Thymus (tissue), 11 donors: ENCODE measurements around the gene SNRNP35. TPM values are rescaled to one million over a fixed set of nuclear protein-coding genes. Genes with fewer than 3 reads are reported as not detected.
A peak's percentile ranks its signal among the peaks of the same experiment; 100 is the strongest.
"Not testable (repeated sequence)": the region's sequence is repeated elsewhere in the genome, so short reads cannot be mapped to it uniquely, and the experiment has no call there.

Experiments
- DNase-seq, 9 donors: peaks; one replicate each; pipeline ENCODE4 v3.0.0-alpha.2; 2013; ENCODE audit warnings: low spot score in 9 of 9, low read depth in 6 of 9, missing footprints in 1 of 9
- H3K27ac ChIP-seq, 2 donors: one replicate each; pipeline ENCODE4 v1.5.1; 2013; ENCODE audit warnings: control low read depth in 1 of 2, low read depth in 1 of 2, low read length in 1 of 2, mild to moderate bottlenecking in 1 of 2, moderate library complexity in 1 of 2
- H3K27me3 ChIP-seq, 2 donors: one replicate each; pipeline ENCODE4 v1.5.1; 2013; ENCODE audit warnings: low read length in 1 of 2; ENCODE audit not compliant: control insufficient read depth in 2 of 2, insufficient read depth in 1 of 2
- H3K36me3 ChIP-seq, 2 donors: one replicate each; pipeline ENCODE4 v1.5.1; 2013; ENCODE audit warnings: low read length in 1 of 2, mild to moderate bottlenecking in 1 of 2, moderate library complexity in 1 of 2; ENCODE audit not compliant: control insufficient read depth in 2 of 2, insufficient read depth in 2 of 2
- H3K4me1 ChIP-seq, 2 donors: one replicate each; pipeline ENCODE4 v1.5.1; 2013; ENCODE audit warnings: low read length in 2 of 2; ENCODE audit not compliant: control insufficient read depth in 2 of 2, insufficient read depth in 2 of 2
- H3K4me3 ChIP-seq, 2 donors: one replicate each; pipeline ENCODE4 v1.5.1; 2013; ENCODE audit warnings: low read length in 2 of 2, control low read depth in 1 of 2, mild to moderate bottlenecking in 1 of 2
- H3K9me3 ChIP-seq, 2 donors: one replicate each; pipeline ENCODE4 v1.5.1; 2013; ENCODE audit warnings: low read length in 1 of 2, mild to moderate bottlenecking in 1 of 2; ENCODE audit not compliant: control insufficient read depth in 2 of 2, insufficient read depth in 1 of 2
- WGBS: extraction: QIAGEN DNeasy Blood & Tissue Kit; methylation state at CpG from one replicate; pipeline ENCODE4 v1.1.7; 2013; 5-methylcytosine and 5-hydroxymethylcytosine counted together
- polyA plus RNA-seq: library from polyadenylated mRNA; stranded (reverse); fragments of 200-250 nt; gene quantifications from one replicate; pipeline ENCODE4 v1.2.3, GENCODE V29; 2013
- total RNA-seq: library from RNA; stranded (reverse); fragments of 120-200 nt; gene quantifications from one replicate; pipeline ENCODE4 v1.2.4, GENCODE V29; 2013
- donor health status: healthy.

The SNRNP35 gene
- total and polyA plus RNA-seq, 2 donors = 23.1 to 53.9 TPM

DNA sequence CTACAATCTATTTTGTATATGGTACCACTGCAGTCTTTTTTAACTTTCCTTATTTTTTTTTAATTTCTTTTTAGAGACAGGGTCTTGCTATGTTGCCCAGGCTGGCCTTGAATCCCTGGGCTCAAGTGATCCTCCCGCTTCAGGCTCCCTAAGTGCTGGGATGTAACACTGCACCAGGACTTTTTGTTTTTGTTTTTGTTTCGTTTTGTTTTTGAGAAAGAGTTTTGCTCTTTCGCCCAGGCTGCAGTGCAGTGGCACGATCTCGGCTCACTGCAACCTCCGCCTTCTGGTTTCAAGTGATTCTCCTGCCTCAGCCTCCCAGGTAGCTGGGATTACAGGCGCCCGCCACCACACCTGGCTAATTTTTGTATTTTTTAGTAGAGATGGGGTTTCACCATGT lies 28.8 kb upstream of the SNRNP35 start:
- not testable (repeated sequence) for H3K9me3 ChIP-seq, H3K27me3 ChIP-seq, DNase-seq, H3K27ac ChIP-seq, H3K4me3 ChIP-seq
- WGBS = 97% methylated on average over 8 of the region's 8 CpGs
- H3K36me3 ChIP-seq = peaks cover 13 to 17% of the 10 kb centered on the region in 2 donors
- peaks cover 9 to 21% of the 10 kb centered on the region in 2 donors for H3K4me1 ChIP-seq

DNA sequence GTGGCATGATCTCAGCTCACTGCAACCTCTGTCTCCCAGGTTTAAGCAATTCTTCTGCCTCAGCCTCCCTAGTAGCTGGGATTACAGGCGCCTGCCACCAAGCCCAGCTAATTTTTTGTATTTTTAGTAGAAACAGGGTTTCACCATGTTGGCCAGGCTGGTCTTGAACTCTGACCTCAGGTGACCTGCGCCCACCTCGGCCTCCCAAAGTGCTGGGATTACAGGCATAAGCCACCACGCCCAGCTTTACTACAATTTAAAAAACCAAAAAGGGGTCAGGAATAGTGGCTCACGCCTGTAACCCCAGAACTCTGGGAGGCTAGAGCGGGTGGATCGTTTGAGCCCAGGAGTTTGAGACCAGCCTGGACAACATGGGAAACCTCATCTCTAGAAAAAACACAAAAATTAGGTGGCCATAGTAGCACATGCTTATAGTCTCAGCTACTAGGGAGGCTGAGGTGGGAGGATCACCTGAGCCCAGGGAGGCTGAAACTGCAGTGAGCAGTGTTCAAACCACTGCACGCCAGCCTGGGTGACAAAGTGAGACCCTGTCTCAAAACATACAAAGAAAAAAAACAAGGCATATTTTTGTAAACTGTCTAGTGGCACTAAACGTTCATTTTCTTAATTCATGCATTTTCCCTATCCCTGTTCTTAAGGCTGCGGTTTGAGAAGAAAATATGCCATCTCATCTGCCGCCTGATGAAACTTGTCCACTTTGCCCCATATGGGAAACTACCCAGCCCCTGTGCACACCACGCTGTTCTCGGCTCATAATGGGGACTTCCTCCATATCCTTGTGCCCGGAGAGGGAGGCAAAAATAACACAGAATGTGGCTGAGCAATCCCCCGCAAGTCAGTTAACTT lies 25.8 kb upstream of the SNRNP35 start:
- DNase-seq, H3K27me3 ChIP-seq, H3K4me3 ChIP-seq, H3K9me3 ChIP-seq: not testable (repeated sequence)
- H3K27ac ChIP-seq = peak overlapping the region in 1 of 2 donors; percentile 30
- H3K4me1 ChIP-seq = peaks cover 14 to 31% of the 10 kb centered on the region in 2 donors
- 58% methylated on average over 15 of the region's 15 CpGs for WGBS
- H3K36me3 ChIP-seq = peaks cover 12 to 13% of the 10 kb centered on the region in 2 donors

DNA sequence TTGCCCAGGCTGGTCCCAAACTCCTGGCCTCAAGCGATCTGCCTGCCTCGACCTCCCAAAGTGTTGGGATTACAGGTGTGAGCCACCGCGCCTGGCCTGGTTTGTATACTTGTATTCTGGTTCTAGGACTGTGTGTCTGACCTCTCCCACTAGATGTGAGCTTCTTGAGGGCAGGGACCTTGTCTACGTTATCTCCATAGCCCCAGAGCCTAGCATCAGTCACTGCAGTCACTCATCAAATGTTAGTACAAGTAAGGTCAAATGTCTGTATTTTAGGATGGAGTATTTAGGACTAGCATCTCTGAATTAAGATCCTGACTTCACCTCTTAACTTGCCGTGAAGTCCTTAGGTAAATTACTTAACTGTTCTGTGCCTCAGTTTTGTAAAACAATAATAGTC lies 24.3 kb upstream of the SNRNP35 start:
- Histone ChIP-seq H3K9me3 (peaks cover 0 to 4% of the 10 kb centered on the region in 2 donors), H3K4me3 (no peak overlapping the region), H3K27ac (no peak overlapping the region), H3K36me3 (peaks cover 10% of the 10 kb centered on the region in 2 donors), H3K27me3 (no peaks in the 10 kb centered on the region), H3K4me1 (peaks cover 14 to 19% of the 10 kb centered on the region in 2 donors)
- WGBS = 96% methylated on average over 6 of the region's 6 CpGs
- no peak for DNase-seq

DNA sequence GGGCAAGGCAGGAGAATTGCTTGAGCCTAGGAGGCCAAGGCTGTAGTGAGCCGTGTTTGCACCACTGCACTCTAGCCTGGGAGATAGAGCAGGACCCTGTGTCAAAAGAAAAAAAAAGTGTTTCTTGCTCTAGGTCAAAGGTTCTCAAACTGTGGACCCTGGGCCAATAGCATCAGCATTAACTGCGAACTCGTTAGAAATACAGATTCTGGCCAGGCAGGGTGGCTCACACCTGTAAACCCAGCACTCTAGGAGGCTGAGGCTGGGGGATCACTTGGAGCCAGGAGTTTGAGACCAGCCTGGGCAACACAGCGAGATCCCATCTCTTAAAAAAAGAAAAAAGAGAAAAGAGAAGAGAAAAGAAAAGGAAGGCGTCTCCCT lies 22.3 kb upstream of the SNRNP35 start:
- H3K4me1 ChIP-seq = peaks cover 14 to 19% of the 10 kb centered on the region in 2 donors
- peak overlapping the region; percentile 69 to 93 for H3K4me3 ChIP-seq
- H3K9me3 ChIP-seq = peaks cover 0 to 4% of the 10 kb centered on the region in 2 donors
- DNase-seq = no peak
- peaks cover 0 to 5% of the 10 kb centered on the region in 2 donors for H3K36me3 ChIP-seq
- no peaks in the 10 kb centered on the region for H3K27me3 ChIP-seq
- H3K27ac ChIP-seq = no peak overlapping the region
- WGBS = 49% methylated on average over 5 of the region's 5 CpGs

DNA sequence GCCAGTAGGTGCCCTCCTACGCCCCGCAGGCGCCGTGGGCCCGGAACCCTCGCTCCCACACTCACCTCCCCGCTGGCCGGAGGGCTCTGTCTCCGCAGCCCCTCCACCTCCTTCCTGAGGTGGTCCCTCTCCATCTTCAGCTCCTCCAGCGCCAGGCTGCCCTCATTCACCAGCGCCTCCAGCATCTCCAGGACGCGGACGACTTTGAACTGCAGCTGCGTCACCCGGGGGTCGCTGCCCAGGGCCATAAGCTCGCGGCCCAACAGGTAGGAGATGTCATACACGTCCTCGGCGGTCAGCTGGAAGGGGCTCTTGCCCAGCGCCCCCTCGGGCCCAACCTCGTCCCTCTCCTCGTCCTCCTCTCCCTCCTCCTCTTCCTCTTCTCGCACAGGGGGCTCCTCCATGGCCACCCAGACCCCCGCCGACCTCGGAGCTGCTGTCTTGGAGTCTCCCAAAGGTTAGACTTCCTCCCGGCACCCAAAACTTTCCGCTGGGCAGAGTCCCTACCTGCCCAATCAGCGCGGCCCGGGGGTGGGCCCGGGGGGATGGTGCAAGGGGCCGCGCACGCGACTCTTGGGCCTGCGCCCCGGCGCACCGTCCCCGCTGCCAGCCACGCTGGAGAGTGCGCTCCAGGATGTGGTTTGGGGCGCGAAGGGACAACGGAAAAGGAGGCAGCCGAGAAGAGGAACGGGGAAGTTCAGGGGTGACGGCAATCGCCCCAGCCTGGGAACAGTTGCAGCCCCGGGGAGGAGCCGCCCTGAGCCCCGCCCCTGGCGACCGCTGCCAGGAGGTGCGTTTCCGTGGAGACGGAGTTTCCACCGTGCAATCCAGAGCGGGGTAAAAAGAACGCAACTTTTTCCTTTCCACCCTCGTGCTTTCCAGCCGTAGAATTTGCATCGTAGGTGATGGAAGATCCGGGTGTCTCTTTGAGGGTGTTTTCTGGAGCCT lies 21.6 kb upstream of the SNRNP35 start, which contains the start of gene RILPL2:
TSS of gene RILPL2 (minus strand) at position 668 of the 948 bp plus-strand sequence. CDS start at position 404, 264 bp downstream.
- no peaks in the 10 kb centered on the region for H3K36me3 ChIP-seq
- peaks cover 14 to 19% of the 10 kb centered on the region in 2 donors for H3K4me1 ChIP-seq
- H3K4me3 ChIP-seq = peak within 1 kb of the TSS; percentile 69 to 93
- DNase-seq = peak in 7 of 9 donors; percentile 70 to 87 (median 78)
- peaks cover 0 to 4% of the 10 kb centered on the region in 2 donors for H3K9me3 ChIP-seq
- no peaks in the 10 kb centered on the region for H3K27me3 ChIP-seq
- WGBS = under 1% methylated on average over 69 of the region's 69 CpGs
- H3K27ac ChIP-seq = peak within 1 kb of the TSS; percentile 58 to 82

DNA sequence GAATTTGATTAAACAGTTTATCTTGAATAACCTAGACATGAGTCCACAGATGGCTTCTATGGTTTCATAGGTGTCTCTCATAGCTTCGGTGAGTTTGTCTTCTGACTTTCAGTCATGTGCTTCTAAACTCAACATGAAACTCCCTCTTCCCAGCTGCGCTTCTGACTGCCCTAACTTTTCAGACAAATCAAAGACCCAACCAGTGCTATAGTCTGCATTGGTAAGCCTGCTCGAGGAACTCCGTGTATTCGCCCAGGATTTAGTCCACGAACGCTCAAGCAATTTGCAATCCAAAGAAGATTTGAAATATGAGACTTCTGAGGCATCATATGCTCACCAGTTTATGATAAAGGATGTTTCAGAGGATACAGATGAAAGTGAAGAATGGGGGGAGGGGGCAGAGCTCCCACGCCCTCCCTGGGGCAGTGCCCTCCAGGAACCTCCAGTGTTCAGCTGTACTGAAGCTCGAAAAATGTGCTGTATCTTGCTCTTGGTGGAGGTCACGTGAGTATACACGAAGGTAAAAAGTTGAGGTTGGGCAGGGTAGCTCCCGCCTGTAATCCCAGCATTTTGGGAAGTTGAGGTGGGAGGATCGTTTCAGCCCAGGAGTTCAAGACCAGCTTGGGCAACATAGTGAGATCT lies 16.3 kb upstream of the SNRNP35 start:
- Histone ChIP-seq H3K36me3 (no peaks in the 10 kb centered on the region), H3K9me3 (peaks cover 0 to 4% of the 10 kb centered on the region in 2 donors), H3K4me1 (peaks cover 3 to 5% of the 10 kb centered on the region in 2 donors), H3K27me3 (no peaks in the 10 kb centered on the region), H3K27ac (no peak overlapping the region), H3K4me3 (no peak overlapping the region)
- no peak for DNase-seq
- WGBS = 95% methylated on average over 13 of the region's 13 CpGs

DNA sequence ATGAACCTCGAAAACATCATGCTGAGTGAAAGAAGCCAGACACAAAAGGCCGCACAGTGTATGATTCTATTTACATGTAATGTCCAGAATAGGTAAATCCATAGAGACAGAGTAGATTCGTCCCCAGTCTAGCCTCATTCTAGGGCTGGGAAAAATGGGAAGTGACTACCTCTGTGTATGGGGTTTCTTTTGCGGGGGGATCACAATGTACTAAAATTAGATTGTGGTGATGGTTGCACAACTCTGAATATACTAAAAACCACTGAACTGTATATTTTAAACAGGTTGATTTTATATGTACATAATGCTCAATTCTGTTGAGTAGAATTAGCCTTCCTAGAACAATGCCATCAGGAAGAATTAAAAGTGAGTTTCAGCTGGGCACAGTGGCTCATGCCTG lies 15.2 kb upstream of the SNRNP35 start:
- no peak overlapping the region for H3K4me3 ChIP-seq
- H3K27ac ChIP-seq = no peak overlapping the region
- no peaks in the 10 kb centered on the region for H3K9me3 ChIP-seq
- DNase-seq = no peak
- no peaks in the 10 kb centered on the region for H3K36me3 ChIP-seq
- WGBS = 58% methylated on average over 4 of the region's 4 CpGs
- no peaks in the 10 kb centered on the region for H3K27me3 ChIP-seq
- H3K4me1 ChIP-seq = no peaks in the 10 kb centered on the region

DNA sequence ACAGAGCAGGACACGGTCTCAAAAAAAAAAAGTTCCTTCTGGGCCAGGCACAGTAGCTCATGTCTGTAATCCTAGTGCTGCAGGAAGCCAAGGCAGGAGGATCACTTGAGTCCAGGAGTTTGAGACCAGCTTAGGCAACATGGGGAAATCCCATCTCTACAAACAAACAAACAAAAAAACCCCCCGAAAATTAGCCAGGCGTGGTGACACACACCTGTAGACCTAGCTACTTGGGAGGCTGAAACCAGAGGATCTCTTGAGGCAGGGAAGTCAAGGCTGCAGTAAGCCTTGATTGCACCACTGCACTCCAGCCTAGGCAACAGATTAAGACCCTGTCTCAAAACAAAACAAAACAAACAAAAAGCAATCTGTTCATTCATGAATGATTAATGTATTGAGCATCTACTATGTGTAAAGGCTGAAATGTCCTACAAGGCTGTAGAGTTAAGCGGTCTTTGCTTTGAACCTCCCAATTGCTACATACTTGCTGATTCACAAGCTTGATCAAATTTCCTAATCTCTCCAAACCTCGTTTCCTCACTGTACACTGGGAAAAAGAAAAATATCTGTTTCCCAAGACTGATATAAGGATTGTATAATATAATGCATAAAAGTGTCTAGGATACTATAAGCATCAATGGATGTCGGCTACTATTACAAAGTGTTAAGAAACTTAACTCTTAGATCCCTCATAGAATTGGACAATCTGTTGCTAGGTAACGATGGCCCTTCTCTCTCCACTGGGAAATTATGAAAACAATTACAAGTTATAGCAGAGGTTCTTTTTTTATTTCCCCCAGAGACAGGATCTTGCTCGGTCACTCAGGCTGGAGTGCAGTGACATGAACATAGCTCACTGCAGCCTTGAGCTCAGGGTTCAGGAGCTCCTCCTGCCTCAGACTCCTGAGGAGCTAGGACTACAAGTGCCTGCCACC lies 13.6 kb upstream of the SNRNP35 start:
- Histone ChIP-seq H3K36me3 (no peaks in the 10 kb centered on the region), H3K27me3 (no peaks in the 10 kb centered on the region), H3K4me1 (no peaks in the 10 kb centered on the region), H3K9me3 (no peaks in the 10 kb centered on the region), H3K4me3 (no peak overlapping the region), H3K27ac (no peak overlapping the region)
- 92% methylated on average over 8 of the region's 8 CpGs for WGBS
- no peak for DNase-seq
